ENCODE measurements around the gene CNTNAP5.

- TF ChIP-seq CTCF (conservative IDR thresholded peaks at IDR 0.05; ENCODE audit: low read depth, low read length) (no peak), EZH2 (IDR thresholded peaks at IDR 0.05; ENCODE audit: borderline replicate concordance, low read depth, low read length, poor library complexity, severe bottlenecking) (no peak)
Observed at GRCh38 chr2:124887466-124887865, 862.4 kb downstream of the CNTNAP5 start.
